Upper lobe of left lung (tissue), 6 donors: Measurements from ENCODE around the gene RASA3. TPM values are rescaled to one million over a fixed set of nuclear protein-coding genes. Genes with fewer than 3 reads are reported as not detected.

Source experiments
- ATAC-seq, 2 donors: fragments of 200-7000 bp; cut with Tn5 transposase; one replicate each; pipeline ENCODE4 v1.9.1; 2022; ENCODE audit warnings: mild to moderate bottlenecking in 2 of 2, moderate library complexity in 2 of 2; ENCODE audit not compliant: low FRiP score in 2 of 2
- DNase-seq, 2 donors: peaks; one replicate each; pipeline ENCODE4 v3.0.0-alpha.2; 2019 to 2020
- H3K27ac ChIP-seq, 4 donors: fragments of 200-600 bp; sonication (generic); one replicate each; pipeline ENCODE4 v1.5.1; 2016 to 2019
- H3K27me3 ChIP-seq, 4 donors: fragments of 200-600 bp; sonication (generic); one replicate each; pipeline ENCODE4 v1.5.1; 2017 to 2019
- H3K36me3 ChIP-seq, 4 donors: fragments of 200-600 bp; sonication (generic); one replicate each; pipeline ENCODE4 v1.5.1; 2016 to 2019
- H3K4me1 ChIP-seq, 4 donors: fragments of 200-600 bp; sonication (generic); one replicate each; pipeline ENCODE4 v1.5.1; 2018 to 2019
- H3K4me3 ChIP-seq, 4 donors: fragments of 200-600 bp; sonication (generic); one replicate each; pipeline ENCODE4 v1.5.1; 2017 to 2019; ENCODE audit warnings: mild to moderate bottlenecking in 2 of 4, moderate library complexity in 1 of 4
- H3K9me3 ChIP-seq, 4 donors: fragments of 200-600 bp; sonication (generic); one replicate each; pipeline ENCODE4 v1.5.1; 2018 to 2019
- CTCF ChIP-seq, 6 experiments: fragments of 450-650 bp in 4 of 6; fragments of 200-600 bp in 2 of 6; sonication (generic) in 2 of 6; IDR thresholded peaks; one replicate each; pipeline ENCODE4 v1.5.1; 2016 to 2019; ENCODE audit warnings: antibody characterized with exemption in 6 of 6
- EP300 ChIP-seq, 4 donors: sonication (generic); formaldehyde crosslinking; IDR thresholded peaks; one replicate each; pipeline ENCODE4 v1.5.1; 2017; ENCODE audit warnings: antibody characterized with exemption in 4 of 4, control low read depth in 2 of 4
- POLR2A ChIP-seq, 4 donors: fragments of 450-650 bp; IDR thresholded peaks; one replicate each; pipeline ENCODE4 v1.5.1; 2016 to 2017; ENCODE audit warnings: antibody characterized with exemption in 4 of 4, mild to moderate bottlenecking in 2 of 4
- POLR2AphosphoS5 ChIP-seq, 2 donors: sonication (generic); formaldehyde crosslinking; IDR thresholded peaks; one replicate each; pipeline ENCODE4 v1.5.1; 2017; ENCODE audit warnings: antibody characterized with exemption in 2 of 2
- WGBS, 2 donors: methylation state at CpG; one replicate each; pipeline ENCODE4 v1.1.5; 2017 to 2018; 5-methylcytosine and 5-hydroxymethylcytosine counted together
- total RNA-seq, 6 donors: library from RNA; depleted of rRNA in 4 of 6; stranded (reverse); fragments of >200 nt in 4 of 6; gene quantifications; one replicate each; pipeline versions ENCODE4 v1.1.0 to v1.2.1, GENCODE V29; 2016 to 2021
- donor health status: DM: no; HTN: no; CAD: no; lungs with moderate emphysema.
- donor health status: DM: no; HTN: yes; CAD: no; lungs with severe emphysema.

The RASA3 gene
- total RNA-seq, 6 donors from 2014 or later: 11.4 to 52.4 (median 18.4) TPM

GRCh38 chr13:114001331-114002008 lies 131.0 kb downstream of the RASA3 start:
- peaks cover 0 to 7% (median 0%) of the 10 kb centered on the region in 4 donors for H3K4me1 ChIP-seq
- no peaks in the 10 kb centered on the region for H3K27me3 ChIP-seq
- no peaks in the 10 kb centered on the region for H3K9me3 ChIP-seq
- DNase-seq (peak in 1 of 2 donors; percentile 79), ATAC-seq (peak in 1 of 2 donors; percentile 14)
- no peak overlapping the region for H3K4me3 ChIP-seq
- 92 to 93% methylated on average over 41 to 44 of the region's 46 CpGs for WGBS, 2 donors
- H3K36me3 ChIP-seq: peaks cover 0 to 26% (median 10%) of the 10 kb centered on the region in 4 donors
- TF ChIP-seq EP300 (IDR thresholded peaks at IDR 0.05) (no peak), POLR2AphosphoS5 (IDR thresholded peaks at IDR 0.05) (no peak), POLR2A (IDR thresholded peaks at IDR 0.05) (no peak), CTCF (IDR thresholded peaks at IDR 0.05) (no peak)
- H3K27ac ChIP-seq: no peak overlapping the region

- WGBS, 2 donors: 91 to 94% methylated on average over 23 to 26 of the region's 26 CpGs
- no peak overlapping the region for H3K27ac ChIP-seq
- peak in 1 of 2 donors; percentile 58 for DNase-seq
Observed at GRCh38 chr13:114000151-114001040, 132.0 kb downstream of the RASA3 start.

GRCh38 chr13:113999618-113999910 lies 132.9 kb downstream of the RASA3 start:
- 79 to 80% methylated on average over 5 to 6 of the region's 10 CpGs for WGBS, 2 donors
- H3K27me3 ChIP-seq: no peaks in the 10 kb centered on the region
- H3K4me3 ChIP-seq: no peak overlapping the region
- peaks cover 0 to 31% (median 20%) of the 10 kb centered on the region in 4 donors for H3K36me3 ChIP-seq
- H3K27ac ChIP-seq: no peak overlapping the region
- H3K9me3 ChIP-seq: no peaks in the 10 kb centered on the region
- no peak for ATAC-seq
- peaks cover 0 to 7% (median 0%) of the 10 kb centered on the region in 4 donors for H3K4me1 ChIP-seq
- DNase-seq: peak in 1 of 2 donors; percentile 46
- TF ChIP-seq POLR2AphosphoS5 (IDR thresholded peaks at IDR 0.05) (no peak), CTCF (IDR thresholded peaks at IDR 0.05) (no peak), EP300 (IDR thresholded peaks at IDR 0.05) (no peak), POLR2A (IDR thresholded peaks at IDR 0.05) (no peak)

More at GRCh38 chr13:114000151-114001040, 132.0 kb downstream of the RASA3 start:
- TF ChIP-seq POLR2AphosphoS5 (IDR thresholded peaks at IDR 0.05): no peak
- no peak for TF ChIP-seq EP300 (IDR thresholded peaks at IDR 0.05)
- TF ChIP-seq CTCF (IDR thresholded peaks at IDR 0.05): no peak
- TF ChIP-seq POLR2A (IDR thresholded peaks at IDR 0.05): no peak
- Histone ChIP-seq H3K4me3 (no peak overlapping the region), H3K4me1 (peaks cover 0 to 7% (median 0%) of the 10 kb centered on the region in 4 donors), H3K9me3 (no peaks in the 10 kb centered on the region), H3K36me3 (peaks cover 0 to 31% (median 16%) of the 10 kb centered on the region in 4 donors), H3K27me3 (no peaks in the 10 kb centered on the region)
- ATAC-seq: no peak

- peak in 1 of 2 donors; percentile 79 for DNase-seq
- Histone ChIP-seq H3K36me3 (peaks cover 0 to 33% (median 19%) of the 10 kb centered on the region in 4 donors), H3K4me1 (peaks cover 0 to 7% (median 0%) of the 10 kb centered on the region in 4 donors), H3K27ac (peak overlapping the region in 3 of 4 donors; percentile 42 to 52 (median 48)), H3K9me3 (no peaks in the 10 kb centered on the region), H3K4me3 (no peak overlapping the region), H3K27me3 (no peaks in the 10 kb centered on the region)
- TF ChIP-seq CTCF (IDR thresholded peaks at IDR 0.05) (no peak), POLR2A (IDR thresholded peaks at IDR 0.05) (no peak), POLR2AphosphoS5 (IDR thresholded peaks at IDR 0.05) (no peak), EP300 (IDR thresholded peaks at IDR 0.05) (no peak)
- ATAC-seq: no peak
- 81 to 83% methylated on average over 42 of the region's 42 CpGs for WGBS, 2 donors
Observed at GRCh38 chr13:113998781-113999617, 133.4 kb downstream of the RASA3 start.
